Jurkat, Clone E6-1 (cell line): ENCODE results near the gene CHID1.

Experiments
- DNase-seq: peaks from one replicate; pipeline ENCODE4 v3.0.0-alpha.2; 2011; ENCODE audit warnings: low read depth, low spot score
- H3K4me3 ChIP-seq: 2 replicates; pipeline ENCODE4 v1.5.1; 2011; ENCODE audit warnings: mild to moderate bottlenecking, low read length, control low read depth, moderate library complexity

Gene CHID1

GRCh38 chr11:912266-912665 lies 1.7 kb upstream of the CHID1 start:
- DNase-seq: no peak
- H3K4me3 ChIP-seq: no peak overlapping the region

GRCh38 chr11:911890-912219 lies 1.2 kb upstream of the CHID1 start:
- no peak for DNase-seq
- peak overlapping the region; percentile 75 for H3K4me3 ChIP-seq

- H3K4me3 ChIP-seq: peak overlapping the region; percentile 75
- no peak for DNase-seq
Measured at GRCh38 chr11:911031-911889, 650 bp upstream of the CHID1 start.

GRCh38 chr11:910044-910588 lies 494 bp downstream of the CHID1 start:
- H3K4me3 ChIP-seq: peak overlapping the region; percentile 85
- no peak for DNase-seq

GRCh38 chr11:909406-909805 lies 1.2 kb downstream of the CHID1 start:
- peak overlapping the region; percentile 85 for H3K4me3 ChIP-seq
- DNase-seq: no peak

- no peak for DNase-seq
Measured at GRCh38 chr11:908273-908672, 2.3 kb downstream of the CHID1 start.

GRCh38 chr11:907668-908067 lies 2.9 kb downstream of the CHID1 start:
- H3K4me3 ChIP-seq: no peak overlapping the region
- no peak for DNase-seq

More at GRCh38 chr11:908273-908672, 2.3 kb downstream of the CHID1 start:
- no peak overlapping the region for H3K4me3 ChIP-seq

GRCh38 chr11:905952-906351 lies 4.7 kb downstream of the CHID1 start:
- no peak overlapping the region for H3K4me3 ChIP-seq
- no peak for DNase-seq

GRCh38 chr11:904380-904779 lies 6.2 kb downstream of the CHID1 start:
- DNase-seq: no peak
- no peak overlapping the region for H3K4me3 ChIP-seq

- no peak overlapping the region for H3K4me3 ChIP-seq
- no peak for DNase-seq
Measured at GRCh38 chr11:901452-902061, 9.1 kb downstream of the CHID1 start.

- no peak for DNase-seq
Measured at GRCh38 chr11:900545-900944, 10.1 kb downstream of the CHID1 start.

GRCh38 chr11:899724-900123 lies 10.9 kb downstream of the CHID1 start:
- no peak for DNase-seq
- no peak overlapping the region for H3K4me3 ChIP-seq

More at GRCh38 chr11:900545-900944, 10.1 kb downstream of the CHID1 start:
- H3K4me3 ChIP-seq: no peak overlapping the region

GRCh38 chr11:898540-899190 lies 11.9 kb downstream of the CHID1 start:
- no peak for DNase-seq
- H3K4me3 ChIP-seq: no peak overlapping the region

GRCh38 chr11:898143-898511 lies 12.5 kb downstream of the CHID1 start:
- DNase-seq: no peak
- H3K4me3 ChIP-seq: no peak overlapping the region

GRCh38 chr11:897253-898142 lies 13.1 kb downstream of the CHID1 start:
- DNase-seq: no peak
- H3K4me3 ChIP-seq: no peak overlapping the region

GRCh38 chr11:895331-896110 lies 15.1 kb downstream of the CHID1 start:
- no peak overlapping the region for H3K4me3 ChIP-seq
- no peak for DNase-seq

GRCh38 chr11:894575-895201 lies 15.9 kb downstream of the CHID1 start:
- no peak overlapping the region for H3K4me3 ChIP-seq
- no peak for DNase-seq
